SHP77 treated with DMSO at 0.1 percent for 48 hours (cell line): ENCODE data around the gene KISS1R.

Experiments used
- DNase-seq: peaks from one replicate; lab custom pipeline; 2025; lab: John Stamatoyannopoulos, UW

Gene KISS1R

DNA sequence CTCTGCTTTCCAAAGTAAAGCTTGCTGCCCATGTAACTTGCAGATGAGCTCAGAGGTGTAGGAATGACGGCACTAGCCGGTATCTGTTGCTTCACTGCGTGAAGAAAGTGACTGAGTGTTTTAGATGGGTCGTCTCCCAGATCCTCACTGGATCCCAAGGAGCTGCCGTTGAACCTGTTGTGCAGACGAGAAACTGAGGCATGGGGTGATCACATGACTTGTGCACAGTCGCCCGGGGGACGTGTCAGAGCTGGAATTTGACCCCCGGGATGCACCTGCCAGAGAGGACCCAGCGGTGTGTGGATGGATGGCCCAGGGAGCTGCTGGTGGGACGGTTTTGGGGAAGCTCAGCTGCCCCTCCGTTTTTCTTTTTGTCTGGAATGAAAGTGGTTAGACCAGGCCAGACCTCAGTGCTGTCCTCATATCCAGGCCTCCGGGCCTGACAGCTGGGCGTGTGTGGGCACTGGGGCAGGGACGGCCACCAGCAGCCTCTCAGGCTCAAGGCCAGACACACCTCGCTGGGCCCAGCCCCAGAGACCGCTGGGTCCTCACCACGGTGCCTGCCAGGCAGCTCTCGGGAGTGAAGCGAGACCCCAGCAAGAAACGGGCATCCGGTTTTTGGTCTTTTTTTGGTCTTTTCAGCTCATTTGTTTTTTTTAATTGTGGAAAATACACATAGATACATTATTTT, 21.2 kb downstream of the KISS1R start:
- no peak for DNase-seq

- DNase-seq = no peak
These were observed 22.3 kb downstream of the KISS1R start for GRCh38 chr19:939439-939838.

GRCh38 chr19:939922-940321, 22.8 kb downstream of the KISS1R start:
- DNase-seq = no peak

- peak; percentile 52 for DNase-seq
These were observed 23.6 kb downstream of the KISS1R start for GRCh38 chr19:940591-941291.

DNA sequence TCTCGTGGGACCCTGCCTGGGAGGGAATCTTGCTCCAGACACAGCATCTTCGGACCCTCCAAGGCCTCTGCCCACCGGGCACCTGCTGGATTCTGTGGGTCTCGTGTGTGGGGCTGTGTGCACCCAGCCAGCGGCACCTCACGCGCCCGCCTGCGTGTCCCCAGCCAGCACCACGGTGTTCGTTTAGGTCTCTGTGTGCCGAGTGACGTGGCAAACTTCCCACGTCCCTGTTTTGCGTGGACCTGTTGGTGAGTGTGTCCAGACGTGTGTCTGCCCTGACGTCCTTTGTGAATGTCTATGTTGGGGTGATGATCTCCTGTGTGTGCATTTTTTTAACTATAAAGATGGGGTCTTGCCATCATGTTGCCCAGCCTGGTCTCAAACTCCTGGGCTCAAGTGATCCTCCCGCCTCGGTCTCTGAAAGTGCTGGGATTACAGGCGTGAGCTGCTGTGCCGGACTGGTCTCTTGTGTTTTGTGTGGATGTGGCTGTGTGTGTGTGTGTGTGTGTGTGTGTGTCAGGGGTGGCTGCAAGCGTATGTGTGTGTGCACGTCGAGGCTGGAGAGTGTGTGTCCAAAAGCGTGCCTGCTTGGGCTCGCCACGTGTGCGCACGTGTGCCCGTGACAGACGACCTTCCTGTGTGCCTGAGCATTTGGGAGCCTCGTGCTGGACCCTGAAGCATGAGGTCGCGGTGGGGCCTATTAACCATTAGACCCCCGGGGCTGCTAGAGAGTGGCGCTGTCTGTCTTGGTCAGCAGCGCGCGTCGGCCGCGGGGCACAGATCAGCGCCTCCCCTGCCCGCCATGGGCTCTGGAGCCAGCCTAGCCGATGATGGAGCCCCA, 24.4 kb downstream of the KISS1R start:
- no peak for DNase-seq

DNA sequence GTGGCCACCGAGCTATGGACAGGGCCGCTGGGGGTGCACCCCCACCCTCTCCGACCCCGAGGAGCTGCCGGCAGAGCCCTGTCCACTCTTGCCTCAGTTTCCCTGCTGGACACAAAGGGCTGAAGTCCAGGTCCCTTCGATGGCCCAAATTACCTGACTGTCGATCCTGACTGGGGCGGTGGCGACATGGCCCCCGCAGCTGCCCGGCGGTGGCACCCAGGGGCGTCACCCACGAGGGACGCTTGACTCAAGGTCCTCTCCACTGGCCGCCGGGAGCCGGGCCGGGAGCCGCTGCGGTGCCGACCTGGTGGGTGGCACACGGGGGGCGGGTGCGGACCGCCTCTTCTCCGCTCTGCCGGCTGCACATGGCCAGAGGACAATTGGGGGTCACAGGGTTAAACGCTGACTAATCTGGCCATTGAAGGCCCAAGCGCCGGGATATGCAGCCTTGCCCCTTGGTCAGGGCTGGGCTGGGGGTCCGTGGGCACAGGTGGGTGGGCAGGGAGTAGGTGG, 25.1 kb downstream of the KISS1R start:
- DNase-seq = no peak

- no peak for DNase-seq
These were observed 26.5 kb downstream of the KISS1R start for GRCh38 chr19:943551-944170.

DNA sequence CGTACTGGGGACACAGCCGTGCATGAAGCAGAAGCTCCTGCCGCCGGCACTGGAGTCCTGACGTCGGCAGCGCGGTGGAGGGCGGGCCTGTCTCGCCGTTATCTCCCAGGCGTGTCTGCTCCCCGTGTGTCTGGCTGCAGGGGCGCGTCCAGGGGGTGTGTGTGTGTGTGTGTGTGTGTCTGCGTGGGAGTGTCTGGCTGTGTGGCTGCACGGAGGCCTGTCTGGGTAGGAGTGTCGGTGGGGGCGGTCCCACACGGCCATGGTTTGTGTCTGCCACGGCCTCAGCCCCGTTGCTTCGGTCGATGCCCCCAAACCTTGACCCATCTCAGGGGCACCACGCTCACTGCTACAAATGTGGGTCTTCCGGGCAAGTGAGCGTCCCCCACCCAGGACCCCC, 27.0 kb downstream of the KISS1R start:
- DNase-seq = no peak

DNA sequence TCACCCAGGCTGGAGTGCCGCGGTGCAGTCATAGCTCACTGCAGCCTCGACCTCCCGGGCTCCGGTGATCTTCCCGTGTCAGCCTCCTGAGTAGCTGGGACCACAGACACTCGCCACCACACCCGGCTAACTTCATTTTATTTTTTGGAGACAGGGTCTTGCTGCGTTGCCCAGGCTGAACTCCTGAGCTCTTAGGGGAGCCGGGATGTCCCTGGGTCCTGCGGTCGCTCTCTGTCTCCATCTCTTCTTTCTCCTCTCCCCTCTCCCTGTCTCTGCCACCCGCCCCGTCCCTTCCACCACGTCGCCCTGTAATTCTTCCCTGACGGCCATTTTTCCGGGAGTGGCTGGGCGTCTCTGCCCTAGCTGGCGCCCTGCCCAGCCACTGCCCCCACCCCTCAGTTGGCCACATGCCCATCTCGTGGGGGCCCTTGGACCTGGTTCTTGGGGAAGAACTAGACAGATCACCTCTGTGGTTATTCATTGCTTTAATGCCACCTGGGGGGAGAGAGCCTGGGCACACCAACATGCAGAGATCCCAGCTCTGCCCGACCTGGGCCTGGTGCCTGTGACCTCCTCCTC, 27.6 kb downstream of the KISS1R start:
- DNase-seq = no peak

DNA sequence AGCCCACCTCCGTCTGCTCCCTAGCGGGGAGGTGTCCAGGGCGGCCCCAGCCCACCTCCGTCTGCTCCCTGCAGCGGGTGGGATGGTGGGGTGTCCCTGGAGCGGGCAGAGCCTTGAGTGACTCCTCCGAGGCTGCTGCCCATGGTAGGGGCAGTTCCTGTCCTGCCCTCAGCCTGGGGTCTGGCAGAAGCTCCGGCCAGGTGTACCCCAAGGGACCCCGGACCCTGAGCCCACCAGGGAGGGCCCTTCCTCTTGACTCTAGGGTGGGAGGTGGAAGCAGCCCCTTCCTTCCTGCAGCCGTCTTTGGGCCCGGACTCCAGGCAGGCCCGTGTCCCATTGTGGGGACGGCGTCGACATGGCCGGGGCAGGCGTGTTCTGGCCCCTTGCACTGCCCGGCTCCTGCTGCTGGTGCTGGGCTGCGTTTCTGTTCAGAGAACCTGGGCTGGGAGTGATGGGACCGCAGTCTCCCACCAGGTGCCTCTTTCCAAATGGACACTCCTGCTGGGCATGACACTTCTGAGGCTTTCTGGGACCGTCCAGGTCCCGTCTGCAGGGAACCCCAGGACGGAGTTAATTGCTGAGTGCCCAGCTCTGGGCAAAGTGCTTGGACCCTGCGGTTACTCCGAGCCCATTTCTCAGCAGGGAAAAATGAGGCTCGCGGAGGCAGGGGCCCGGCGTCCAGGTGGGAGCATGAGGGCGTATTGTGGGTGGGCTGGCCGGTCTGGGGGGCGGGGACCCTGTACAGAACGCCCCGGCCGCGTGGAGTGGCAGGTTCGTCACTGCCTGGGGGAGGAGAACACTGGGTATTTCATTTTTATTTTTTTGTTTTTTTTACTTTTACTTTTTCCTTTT, 28.5 kb downstream of the KISS1R start:
- no peak for DNase-seq

GRCh38 chr19:947090-947706, 30.1 kb downstream of the KISS1R start:
- DNase-seq = no peak

- no peak for DNase-seq
These were observed 30.8 kb downstream of the KISS1R start for GRCh38 chr19:947707-948539.

DNA sequence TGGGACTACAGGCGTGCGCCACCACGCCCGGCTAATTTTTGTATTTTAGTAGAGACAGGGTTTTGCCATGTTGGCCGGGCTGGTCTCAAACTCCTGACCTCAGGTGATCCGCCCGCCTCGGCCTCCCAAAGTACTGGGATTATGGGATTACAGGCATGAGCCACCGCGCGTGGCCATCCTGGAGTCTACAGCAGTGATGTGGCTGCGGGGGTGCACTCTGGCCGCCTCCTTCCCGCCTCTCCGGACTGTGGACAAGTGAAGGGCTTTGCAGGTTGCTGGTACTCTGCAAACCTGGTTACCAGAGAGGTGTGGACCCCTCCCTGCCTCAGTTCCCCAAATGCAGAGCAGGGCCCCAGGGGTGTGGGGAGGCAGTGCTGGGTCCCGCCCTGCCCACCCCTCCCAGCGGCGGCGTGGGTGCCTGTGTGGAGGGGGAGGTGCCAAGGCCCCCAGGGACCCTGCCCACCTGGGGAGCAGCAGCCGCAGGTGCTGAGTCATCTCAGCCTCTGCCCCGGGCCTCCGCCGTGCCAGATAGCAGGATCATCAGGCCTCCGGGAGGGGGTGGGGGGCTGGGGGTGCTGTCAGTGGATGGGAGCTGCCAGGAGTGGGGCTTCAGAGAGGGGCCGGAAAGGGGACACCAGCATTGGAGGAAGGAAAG, 31.8 kb downstream of the KISS1R start:
- no peak for DNase-seq

DNA sequence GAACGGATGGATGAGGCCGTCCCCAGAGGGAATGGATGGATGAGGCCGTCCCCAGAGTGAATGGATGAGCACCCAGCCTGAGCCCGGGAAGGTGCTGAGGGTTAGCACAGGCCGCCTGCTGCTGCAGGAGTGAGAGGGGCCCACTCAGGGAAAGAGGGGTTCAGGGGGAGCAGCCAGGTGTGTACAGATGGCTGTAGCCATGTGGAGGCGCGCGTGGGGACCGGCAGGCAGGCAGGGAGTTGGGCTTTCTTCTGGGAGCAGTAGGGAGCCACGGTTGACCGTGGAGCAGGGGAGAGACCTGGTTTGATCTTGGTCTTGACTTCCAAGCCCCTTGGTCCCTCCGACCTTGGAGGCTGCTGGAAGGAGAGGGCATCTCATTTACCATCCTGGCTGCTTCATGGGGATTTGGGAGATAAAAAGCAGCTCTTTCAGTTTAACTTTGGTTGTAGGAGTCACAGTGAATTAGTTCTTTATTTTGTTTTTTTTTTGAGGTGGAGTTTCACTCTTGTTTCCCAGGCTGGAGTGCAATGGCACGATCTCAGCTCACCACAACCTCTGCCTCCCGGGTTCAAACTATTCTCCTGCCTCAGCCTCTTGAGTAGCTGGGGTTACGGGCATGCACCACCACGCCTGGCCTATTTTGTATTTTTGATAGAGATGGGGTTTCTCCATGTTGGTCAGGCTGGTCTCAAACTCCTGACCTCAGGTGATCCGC, 33.4 kb downstream of the KISS1R start:
- no peak for DNase-seq

DNA sequence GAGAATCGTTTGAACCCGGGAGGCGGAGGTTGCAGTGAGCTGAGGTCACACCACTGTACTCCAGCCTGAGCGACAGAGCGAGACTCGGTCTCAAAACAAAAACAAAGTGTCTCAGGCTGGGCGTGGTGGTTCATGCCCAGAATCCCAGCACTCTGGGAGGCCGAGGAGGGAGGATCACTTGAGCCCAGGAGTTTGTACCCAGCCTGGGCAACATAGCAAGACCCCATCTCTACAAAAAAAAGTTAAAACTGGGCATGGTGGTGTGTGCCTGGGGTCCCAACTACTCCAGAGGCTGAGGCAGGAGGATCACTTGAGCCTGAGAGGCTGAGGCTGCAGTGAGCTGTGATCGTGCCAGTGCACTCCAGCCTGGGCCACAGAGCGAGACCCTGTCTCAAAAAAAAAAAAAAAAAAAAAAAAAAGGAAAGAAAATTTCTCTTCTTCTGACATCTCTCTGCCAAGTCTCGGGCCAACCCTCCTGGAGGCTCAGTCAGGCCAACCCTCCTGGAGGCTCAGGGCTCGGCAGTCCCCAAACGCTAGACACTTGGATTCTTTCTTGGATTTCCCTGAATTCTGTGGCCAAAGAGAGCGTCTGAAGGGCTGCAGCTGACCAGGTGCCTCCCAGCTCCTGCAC, 35.0 kb downstream of the KISS1R start:
- no peak for DNase-seq

DNA sequence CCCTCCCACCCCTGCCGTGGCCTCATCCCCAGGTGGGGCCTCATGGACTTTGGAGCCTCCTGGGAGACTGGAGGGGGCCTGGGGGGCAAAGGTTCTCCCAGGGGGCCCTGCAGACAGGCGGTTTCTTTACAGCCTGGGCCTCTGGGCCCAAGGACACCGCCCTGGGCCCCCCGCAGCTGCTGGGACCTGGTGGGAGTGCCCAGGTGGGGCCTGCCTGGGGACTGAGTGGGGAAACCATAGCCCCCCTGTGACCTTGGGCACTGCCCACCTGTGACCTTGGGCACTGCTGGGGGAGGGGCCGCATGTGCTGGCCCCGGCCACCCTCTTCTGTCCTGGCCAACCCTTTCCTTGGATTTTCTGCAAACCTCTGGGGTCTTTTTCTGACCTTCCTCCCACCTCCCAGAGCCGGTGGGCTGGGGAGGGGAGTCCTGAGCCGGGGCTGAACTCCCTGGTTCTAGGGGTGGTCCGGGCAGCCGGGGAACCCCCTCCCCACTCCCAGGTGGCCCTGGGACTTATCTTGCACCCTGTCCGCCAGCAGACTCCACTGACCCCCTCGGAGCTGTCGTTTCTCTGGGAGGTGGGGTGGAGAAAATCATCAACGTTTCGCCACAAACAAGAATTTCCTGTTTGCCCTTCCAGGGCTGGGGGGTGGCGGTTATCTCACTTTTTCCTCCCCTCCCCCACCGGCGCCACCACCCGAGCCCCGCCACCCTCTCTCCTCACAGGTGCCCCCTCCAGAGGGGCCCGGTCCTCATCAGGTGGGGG, 35.7 kb downstream of the KISS1R start:
- DNase-seq = no peak
